GM13977 (cell line): ENCODE data around the gene SCAPER.

Experiments
- DNase-seq: peaks from one replicate; pipeline ENCODE4 v3.0.0; 2012; ENCODE audit warnings: low spot score
- in situ Hi-C: fragments of 300-500 bp; cut with MboI; formaldehyde crosslinking; loops from one replicate; pipeline ENCODE4 v1.12.0; 2022; ENCODE audit warnings: low sequenced_read_pairs, low pct_unique_long_range_greater_than_20kb, mixed read lengths, inconsistent platforms; ENCODE audit not compliant: unreplicated experiment
- TF ChIP-seq, protein P1 (sequence below): IDR thresholded peaks from 2 replicates; pipeline ENCODE4 v1.5.1; 2012; ENCODE audit warnings: mild to moderate bottlenecking, control low read depth; ENCODE audit not compliant: insufficient read depth; ENCODE audit errors: extremely low read depth, missing control alignments

The SCAPER gene

DNA sequence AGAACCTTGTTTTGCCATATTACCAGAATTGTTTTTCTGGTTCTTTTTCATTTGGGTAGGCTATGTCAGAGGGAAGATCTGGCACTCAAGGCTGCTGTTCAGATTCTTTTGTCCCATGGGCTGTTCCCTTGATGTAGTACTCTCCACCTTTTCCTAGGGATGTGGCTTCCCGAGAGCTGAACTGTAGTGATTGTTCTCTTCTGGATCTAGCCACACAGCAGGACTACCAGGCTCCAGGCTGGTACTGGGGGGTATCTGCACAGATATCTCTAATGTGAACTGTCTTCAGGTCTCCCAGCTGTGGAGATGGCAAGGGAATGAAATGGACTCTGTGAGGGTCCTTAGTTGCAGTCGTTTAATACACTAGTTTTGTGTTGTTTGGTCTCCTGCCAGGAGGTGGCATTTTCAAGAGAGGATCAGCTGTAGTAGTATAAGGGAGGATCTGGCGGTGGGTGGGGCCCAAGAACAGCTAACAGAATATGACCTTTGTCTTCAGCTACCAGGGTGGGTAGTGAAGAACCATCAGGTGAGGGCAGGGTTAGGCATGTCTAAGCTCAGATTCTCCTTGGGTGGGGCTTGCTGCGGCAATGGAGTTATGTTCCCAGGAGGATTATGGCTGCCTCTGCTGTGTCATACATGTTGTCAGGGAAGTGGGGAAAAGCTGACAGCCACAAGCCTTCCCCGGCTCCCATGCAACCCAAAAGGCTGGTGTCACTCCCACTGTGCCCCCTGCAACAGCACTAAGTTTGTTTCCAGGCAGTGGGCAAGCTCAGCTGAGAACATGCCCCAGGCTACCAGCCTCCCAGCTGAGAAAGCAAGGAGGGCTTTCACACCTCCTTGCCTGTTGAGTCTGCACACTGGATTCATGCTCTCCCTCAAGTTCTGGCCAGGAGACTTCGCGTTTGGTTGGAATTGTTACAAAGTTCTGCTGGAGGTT lies 316.1 kb downstream of the SCAPER start:
- in situ Hi-C loops = no loop called here
- TF ChIP-seq, protein P1, sequence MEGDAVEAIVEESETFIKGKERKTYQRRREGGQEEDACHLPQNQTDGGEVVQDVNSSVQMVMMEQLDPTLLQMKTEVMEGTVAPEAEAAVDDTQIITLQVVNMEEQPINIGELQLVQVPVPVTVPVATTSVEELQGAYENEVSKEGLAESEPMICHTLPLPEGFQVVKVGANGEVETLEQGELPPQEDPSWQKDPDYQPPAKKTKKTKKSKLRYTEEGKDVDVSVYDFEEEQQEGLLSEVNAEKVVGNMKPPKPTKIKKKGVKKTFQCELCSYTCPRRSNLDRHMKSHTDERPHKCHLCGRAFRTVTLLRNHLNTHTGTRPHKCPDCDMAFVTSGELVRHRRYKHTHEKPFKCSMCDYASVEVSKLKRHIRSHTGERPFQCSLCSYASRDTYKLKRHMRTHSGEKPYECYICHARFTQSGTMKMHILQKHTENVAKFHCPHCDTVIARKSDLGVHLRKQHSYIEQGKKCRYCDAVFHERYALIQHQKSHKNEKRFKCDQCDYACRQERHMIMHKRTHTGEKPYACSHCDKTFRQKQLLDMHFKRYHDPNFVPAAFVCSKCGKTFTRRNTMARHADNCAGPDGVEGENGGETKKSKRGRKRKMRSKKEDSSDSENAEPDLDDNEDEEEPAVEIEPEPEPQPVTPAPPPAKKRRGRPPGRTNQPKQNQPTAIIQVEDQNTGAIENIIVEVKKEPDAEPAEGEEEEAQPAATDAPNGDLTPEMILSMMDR = no peak
- DNase-seq = no peak

DNA sequence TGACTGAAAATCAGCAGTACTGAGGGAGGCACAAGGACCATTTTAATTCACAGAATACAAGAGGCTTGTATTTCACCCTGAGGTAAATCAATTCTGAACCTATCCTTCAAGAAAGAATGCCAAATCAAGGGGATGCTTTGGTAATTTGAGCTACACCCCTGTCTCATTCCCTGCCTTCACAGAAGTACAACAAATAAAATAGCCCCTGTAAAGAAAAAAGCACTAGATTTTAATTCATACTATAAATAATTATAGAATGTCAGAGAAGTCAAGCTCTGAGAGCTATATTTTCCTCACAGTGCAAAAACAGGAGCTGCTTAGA lies 319.6 kb downstream of the SCAPER start:
- TF ChIP-seq, protein P1 = no peak
- in situ Hi-C loops = no loop called here
- no peak for DNase-seq

DNA sequence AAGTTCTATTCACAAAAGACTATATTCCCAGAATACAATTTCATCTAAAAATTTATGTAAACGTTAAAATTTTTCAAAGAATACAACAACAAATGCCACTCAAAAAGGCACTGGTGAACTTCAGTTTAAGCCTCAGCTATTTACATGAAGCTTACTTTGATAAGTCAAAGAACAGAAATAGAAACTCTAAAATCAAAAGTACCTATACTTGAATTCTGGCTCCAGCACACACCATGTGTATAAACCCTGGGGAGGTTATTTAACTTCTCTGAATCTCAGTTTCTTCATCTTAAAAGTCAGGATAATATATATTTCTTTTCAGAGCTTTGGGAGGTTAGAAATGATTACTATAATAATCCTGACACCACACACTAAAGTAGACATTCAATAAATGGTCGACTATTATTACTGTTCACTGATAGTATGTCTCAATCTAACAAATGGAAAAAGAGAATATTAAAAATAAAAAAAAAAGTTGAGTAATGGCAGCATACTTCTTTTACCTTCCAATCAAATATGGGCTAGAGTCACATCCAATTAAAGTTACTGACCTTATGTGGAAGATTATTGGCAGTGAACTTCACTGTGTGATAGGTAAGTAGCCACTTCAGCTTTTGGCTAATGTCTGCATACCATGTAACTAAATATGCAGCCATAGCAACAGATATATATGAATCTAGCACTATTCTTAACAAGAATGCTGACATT lies 320.1 kb downstream of the SCAPER start:
- TF ChIP-seq, protein P1 = no peak
- in situ Hi-C loops = no loop called here
- no peak for DNase-seq

DNA sequence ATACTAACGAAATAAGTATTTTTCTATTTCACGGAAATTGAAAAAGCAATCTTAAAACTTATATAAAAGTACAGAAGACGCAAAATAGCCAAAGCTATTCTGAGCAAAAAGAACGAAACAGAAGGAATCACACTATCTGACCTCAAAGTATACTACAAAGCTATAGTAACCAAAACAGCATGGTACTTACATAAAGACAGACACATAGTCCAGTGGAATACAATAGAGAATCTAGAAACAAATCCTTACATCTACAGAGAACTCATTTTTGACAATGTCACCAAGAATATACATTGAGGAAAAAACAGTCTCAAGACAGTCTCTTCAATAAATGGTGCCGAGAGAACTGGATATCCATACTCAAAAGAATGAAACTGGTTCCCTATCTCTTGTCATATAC lies 322.6 kb downstream of the SCAPER start:
- TF ChIP-seq, protein P1 = no peak
- DNase-seq = no peak
- in situ Hi-C loops = no loop called here

GRCh38 chr15:76577879-76578512 lies 327.1 kb downstream of the SCAPER start:
- TF ChIP-seq, protein P1 = no peak
- in situ Hi-C loops = no loop called here
- DNase-seq = no peak

DNA sequence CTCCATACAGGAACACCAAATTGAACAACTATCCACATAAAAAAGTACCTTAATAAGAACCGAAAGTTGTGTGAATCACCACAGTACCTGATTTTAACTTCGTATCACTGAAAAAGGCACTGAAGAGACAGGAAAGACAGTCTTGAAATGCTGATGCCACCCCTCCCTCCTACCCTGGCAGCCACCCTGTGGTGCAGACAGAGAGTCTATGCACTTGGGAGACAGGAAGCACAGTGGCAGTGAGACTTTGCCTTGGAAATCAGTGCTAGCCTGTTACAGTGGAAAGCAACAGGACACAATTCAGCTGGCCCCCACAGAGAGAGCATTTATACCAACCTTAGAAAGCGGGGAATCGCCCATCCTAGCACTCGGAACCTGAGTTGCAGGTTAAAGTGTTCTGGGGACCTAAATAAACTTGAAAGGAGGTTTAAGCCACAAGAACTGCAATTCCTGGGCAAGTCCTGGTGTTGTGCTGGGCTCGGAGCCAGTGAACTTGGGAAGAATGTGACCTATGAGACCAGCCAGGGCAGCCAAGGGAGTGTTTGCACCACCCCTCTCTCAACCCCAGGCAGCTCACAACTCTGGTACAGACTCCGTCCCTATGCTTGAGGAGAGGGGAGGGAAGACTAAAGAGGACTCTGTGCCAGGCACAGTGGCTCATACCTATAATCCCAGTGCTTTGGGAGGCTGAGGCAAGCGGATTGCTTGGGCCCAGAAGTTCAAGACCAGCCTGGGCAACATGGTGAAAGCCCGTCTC lies 328.4 kb downstream of the SCAPER start:
- TF ChIP-seq, protein P1 = no peak
- no peak for DNase-seq
- in situ Hi-C loops = no loop called here
